Endothelial cell of umbilical vein (primary cell): ENCODE measurements around the gene CPT2. TPM values are rescaled to one million over a fixed set of nuclear protein-coding genes. Genes with fewer than 3 reads are reported as not detected.

Source experiments
- BruUV-seq: library from RNA; stranded (reverse); fragments of 400-500 nt; replicated peaks from 2 replicates; lab custom pipeline; 2021; lab: Mats Ljungman, UMichigan
- CTCF ChIA-PET: fragments of 300-600, 350-600 bp; sonication (Branson Sonifier 250); formaldehyde crosslinking; loops from one replicate; lab custom pipeline; 2021; ENCODE audit warnings: antibody characterized with exemption, inconsistent platforms; lab: Charles Lee
- POLR2A ChIA-PET: fragments of 300-600, 350-600 bp; sonication (Branson Sonifier 250); formaldehyde crosslinking; loops from one replicate; lab custom pipeline; 2021; ENCODE audit warnings: antibody characterized with exemption, inconsistent platforms; lab: Charles Lee
- DNase-seq: peaks from one replicate; pipeline ENCODE4 v3.0.0-alpha.2; 2011; ENCODE audit warnings: low read depth, low spot score
- FAIRE-seq: peaks from 2 replicates; lab custom pipeline; 2011; peaks lifted over from hg19 to GRCh38; lab: Jason Lieb, UNC
- H2AFZ ChIP-seq: 2 replicates; pipeline ENCODE4 v1.6.0; 2012; ENCODE audit warnings: low read depth, low read length, control low read depth, inconsistent platforms
- H3K27ac ChIP-seq: 2 replicates; pipeline ENCODE4 v1.5.1; 2011; ENCODE audit warnings: low read depth, mild to moderate bottlenecking, control low read depth, low read length, moderate library complexity; ENCODE audit not compliant: insufficient read depth
- H3K27me3 ChIP-seq, 2 experiments: 2 replicates each; pipeline versions ENCODE4 v1.6.0 to v1.6.1; 2011; ENCODE audit warnings: low read length in 2 of 2, mixed read lengths in 1 of 2; ENCODE audit not compliant: control insufficient read depth in 2 of 2, insufficient read depth in 2 of 2
- H3K36me3 ChIP-seq, 2 experiments: 2 replicates in 1 of 2; 3 replicates in 1 of 2; pipeline ENCODE4 v1.5.1; 2011; ENCODE audit warnings: low read length in 2 of 2, mild to moderate bottlenecking in 1 of 2, moderate library complexity in 1 of 2; ENCODE audit not compliant: control insufficient read depth in 2 of 2, insufficient read depth in 2 of 2; ENCODE audit errors: extremely low read depth in 1 of 2
- H3K4me1 ChIP-seq: 3 replicates; pipeline ENCODE4 v1.5.1; 2011; ENCODE audit warnings: mild to moderate bottlenecking, low read length; ENCODE audit not compliant: control insufficient read depth, insufficient read depth; ENCODE audit errors: extremely low read depth
- H3K4me2 ChIP-seq: 2 replicates; pipeline ENCODE4 v1.6.1; 2011; ENCODE audit warnings: low read length, control low read depth, mixed read lengths; ENCODE audit not compliant: insufficient read depth
- H3K4me3 ChIP-seq, 3 experiments: fragments of 200-600 bp in 1 of 3; sonication (generic), shearing (Covaris generic) in 1 of 3; replicated peaks in 1 of 3; 2 replicates each; pipeline ENCODE4 v1.5.1; 2011 to 2016; ENCODE audit warnings: control low read depth in 3 of 3, low read length in 3 of 3, mild to moderate bottlenecking in 2 of 3, inconsistent platforms in 1 of 3, low read depth in 1 of 3, moderate library complexity in 1 of 3; ENCODE audit not compliant: insufficient read depth in 1 of 3
- H3K79me2 ChIP-seq: 2 replicates; pipeline ENCODE4 v1.6.0; 2012; ENCODE audit warnings: low read length, inconsistent platforms; ENCODE audit not compliant: control insufficient read depth, insufficient read depth
- H3K9ac ChIP-seq: replicated peaks from 2 replicates; pipeline ENCODE3; 2011; ENCODE audit warnings: low read length, control low read depth; ENCODE audit not compliant: insufficient read depth; ENCODE audit errors: extremely low read depth
- H3K9me1 ChIP-seq: replicated peaks from 3 replicates; pipeline ENCODE4 v1.6.0; 2011; ENCODE audit warnings: mild to moderate bottlenecking, low read length; ENCODE audit not compliant: control insufficient read depth, insufficient read depth; ENCODE audit errors: extremely low read depth
- H3K9me3 ChIP-seq: replicated peaks from 2 replicates; pipeline ENCODE4 v1.5.1; 2012; ENCODE audit warnings: low read length, inconsistent platforms; ENCODE audit not compliant: control insufficient read depth, insufficient read depth
- H4K20me1 ChIP-seq: replicated peaks from 2 replicates; pipeline ENCODE3; 2011; ENCODE audit warnings: mild to moderate bottlenecking, low read length; ENCODE audit not compliant: control insufficient read depth, insufficient read depth; ENCODE audit errors: extremely low read depth
- CTCF ChIP-seq, 2 donors: IDR thresholded peaks; 1 replicate in 1 of 2; 2 replicates in 1 of 2; pipeline ENCODE4 v1.5.1; 2011; ENCODE audit warnings: low read length in 2 of 2, mild to moderate bottlenecking in 2 of 2, moderate library complexity in 2 of 2, control low read depth in 1 of 2, inconsistent platforms in 1 of 2, low read depth in 1 of 2; ENCODE audit not compliant: insufficient read depth in 1 of 2; ENCODE audit errors: extremely low read depth in 1 of 2
- FOS ChIP-seq: IDR thresholded peaks from 2 replicates; pipeline ENCODE4 v1.6.1; 2011; ENCODE audit warnings: mild to moderate bottlenecking, low read length, moderate library complexity, borderline replicate concordance; ENCODE audit not compliant: insufficient read depth
- MAX ChIP-seq: IDR thresholded peaks from 2 replicates; pipeline ENCODE4 v1.6.1; 2011; ENCODE audit not compliant: insufficient read depth, insufficient read length
- MYC ChIP-seq: IDR thresholded peaks from one replicate; pipeline ENCODE4 v1.6.1; 2011; ENCODE audit warnings: mild to moderate bottlenecking, low read depth, low read length
- POLR2A ChIP-seq: IDR thresholded peaks from 2 replicates; pipeline ENCODE4 v1.6.1; 2012; ENCODE audit warnings: low read depth, mild to moderate bottlenecking, control low read depth, low read length
- POLR2AphosphoS5 ChIP-seq: IDR thresholded peaks from 2 replicates; pipeline ENCODE4 v1.6.1; 2012; ENCODE audit warnings: low read depth, mild to moderate bottlenecking, control low read depth, low read length, moderate library complexity; ENCODE audit not compliant: insufficient read depth
- dilution Hi-C: fragments of 300-500 bp; cut with MboI; formaldehyde crosslinking; loops from one replicate; pipeline ENCODE4 v1.15.0; 2019; ENCODE audit warnings: low sequenced_read_pairs; ENCODE audit not compliant: extremely low pct_ligation_motif_present
- intact Hi-C: fragments of 100-400 bp; cut with micrococcal nuclease; formaldehyde crosslinking; loops from one replicate; pipeline ENCODE4 v1.10.0; 2022
- polyA plus RNA-seq, 4 experiments: library from polyadenylated mRNA; depleted of rRNA in 3 of 4; stranded (reverse) in 3 of 4; unstranded in 1 of 4; fragments of >200 nt; gene quantifications; 2 replicates each; pipeline versions ENCODE4 v1.2.1 to v1.2.3, GENCODE V29; 2011 to 2012; ENCODE audit warnings: missing spikeins in 1 of 4
- total RNA-seq: library from RNA; stranded (reverse); gene quantifications from 2 replicates; pipeline ENCODE4 v1.2.3, GENCODE V29; 2021

CPT2 gene
- total and polyA plus RNA-seq, 2 donors (not counting 3 experiments of a cell fraction or from before 2014, with no cell fraction given): 10.6 to 11.6 TPM

DNA sequence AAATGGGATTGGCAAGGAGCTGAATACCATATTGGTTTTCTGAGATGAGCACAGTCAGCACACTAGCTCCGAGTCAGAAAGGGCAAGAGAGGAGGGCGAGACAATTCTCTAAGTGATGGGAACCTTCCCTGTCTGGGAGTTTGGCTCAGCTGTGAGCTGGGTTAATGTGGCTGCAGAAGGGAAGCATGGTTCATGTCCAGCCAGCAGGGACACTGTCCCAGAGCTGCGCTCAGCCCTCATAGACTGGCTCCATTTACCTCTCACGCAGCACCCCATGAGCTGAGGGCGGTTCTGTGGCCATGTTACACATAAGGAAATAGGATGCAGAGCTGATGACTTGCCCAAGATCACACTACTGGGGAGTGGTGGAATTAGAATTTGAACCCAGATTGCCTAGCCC, 15.7 kb upstream of the CPT2 start:
- DNase-seq: no peak
- Histone ChIP-seq H3K79me2 (no peaks in the 10 kb centered on the region), H3K9me1 (no peaks in the 10 kb centered on the region), H4K20me1 (no peaks in the 10 kb centered on the region), H3K27me3 (peaks cover 0 to 4% of the 10 kb centered on the region in 2 experiments), H2AFZ (no peak overlapping the region), H3K4me3 (no peak overlapping the region), H3K27ac (no peak overlapping the region), H3K4me1 (no peaks in the 10 kb centered on the region), H3K4me2 (no peak overlapping the region), H3K36me3 (no peaks in the 10 kb centered on the region), H3K9ac (no peak overlapping the region), H3K9me3 (no peaks in the 10 kb centered on the region)
- ChIA-PET POLR2A (no interaction called here), CTCF (interaction anchor here (0.6 to 5.1 kb wide), 15 partner anchors 9 to 1675 kb away, joined by 3 to 46 read pairs (median 4); partner anchors contain the start of genes ECHDC2, SCP2 and ZYG11A)
- intact Hi-C loops: loop anchor here (5.0 kb wide), 1 partner anchor 259 kb away; the partner anchor contains the start of gene ECHDC2
- no TSS peak for BruUV-seq
- no peak for FAIRE-seq
- TF ChIP-seq FOS (no peak), CTCF (IDR thresholded peaks at IDR 0.05; ENCODE audit: extremely low read depth in 1 of 2, insufficient read depth in 1 of 2, low read depth in 1 of 2, low read length in 2 of 2) (no peak), POLR2AphosphoS5 (no peak), MAX (no peak), POLR2A (no peak), MYC (no peak)
- dilution Hi-C loops: no loop called here
